Endothelial cell (in vitro differentiated cells): ENCODE results near the gene LSS. TPM values are rescaled to one million over a fixed set of nuclear protein-coding genes. Genes with fewer than 3 reads are reported as not detected.
A peak's percentile ranks its signal among the peaks of the same experiment; 100 is the strongest.

ENCODE experiments used
- DNase-seq: peaks from one replicate; pipeline ENCODE4 v3.0.0; 2021; ENCODE audit warnings: low spot score
- H3K27ac Mint-ChIP-seq: one replicate; pipeline ENCODE4 v1.8.0; 2021; ENCODE audit warnings: mixed read lengths, inconsistent platforms; ENCODE audit not compliant: unreplicated experiment
- H3K27me3 Mint-ChIP-seq: one replicate; pipeline ENCODE4 v1.8.0; 2021; ENCODE audit warnings: mild to moderate bottlenecking, moderate library complexity, mixed read lengths, inconsistent platforms; ENCODE audit not compliant: unreplicated experiment
- H3K36me3 Mint-ChIP-seq: one replicate; pipeline ENCODE4 v1.8.0; 2021; ENCODE audit warnings: mild to moderate bottlenecking, low read depth, mixed read lengths, inconsistent platforms; ENCODE audit not compliant: unreplicated experiment
- H3K4me1 Mint-ChIP-seq: one replicate; pipeline ENCODE4 v1.8.0; 2021; ENCODE audit warnings: mild to moderate bottlenecking, mixed read lengths, inconsistent platforms; ENCODE audit not compliant: unreplicated experiment
- H3K4me3 Mint-ChIP-seq: one replicate; pipeline ENCODE4 v1.8.0; 2021; ENCODE audit warnings: mild to moderate bottlenecking, mixed read lengths, inconsistent platforms; ENCODE audit not compliant: unreplicated experiment
- H3K9me3 Mint-ChIP-seq: one replicate; pipeline ENCODE4 v1.8.0; 2021; ENCODE audit warnings: mixed read lengths, inconsistent platforms; ENCODE audit not compliant: unreplicated experiment
- CTCF ChIP-seq: fragments of 200-600 bp; sonication (generic); IDR thresholded peaks from one replicate; pipeline ENCODE4 v1.5.0; 2021; ENCODE audit warnings: antibody characterized with exemption; ENCODE audit not compliant: unreplicated experiment
- total RNA-seq: library from RNA; stranded (reverse); fragmentation: NEBNext Ultra II Directional; extraction: Animal tissue kit (Norgen Biotek cat#: 25700); gene quantifications from one replicate; pipeline ENCODE4 v1.2.1, GENCODE V29; 2021; ENCODE audit not compliant: unreplicated experiment

Gene LSS
- total RNA-seq, 1 donor from 2014 or later: 157 TPM

- H3K9me3 Mint-ChIP-seq: no peaks in the 10 kb centered on the region
These were observed 36.6 kb downstream of the LSS start for GRCh38 chr21:46191686-46192575.

GRCh38 chr21:46191257-46191685 lies 37.3 kb downstream of the LSS start:
- no peak for TF ChIP-seq CTCF
- no peak for DNase-seq
- H3K4me3 Mint-ChIP-seq: no peak overlapping the region
- H3K9me3 Mint-ChIP-seq: no peaks in the 10 kb centered on the region
- peaks cover 22% of the 10 kb centered on the region for H3K4me1 Mint-ChIP-seq
- H3K27ac Mint-ChIP-seq: no peak overlapping the region
- H3K27me3 Mint-ChIP-seq: peaks cover 20% of the 10 kb centered on the region
- H3K36me3 Mint-ChIP-seq: peaks cover 49% of the 10 kb centered on the region

More at GRCh38 chr21:46191686-46192575, 36.6 kb downstream of the LSS start:
- Mint-ChIP-seq H3K27ac (no peak overlapping the region), H3K36me3 (peaks cover 53% of the 10 kb centered on the region), H3K27me3 (peaks cover 20% of the 10 kb centered on the region), H3K4me1 (peaks cover 22% of the 10 kb centered on the region), H3K4me3 (no peak overlapping the region)
- no peak for DNase-seq
- TF ChIP-seq CTCF: no peak

- Mint-ChIP-seq H3K4me1 (peaks cover 23% of the 10 kb centered on the region), H3K27me3 (peaks cover 20% of the 10 kb centered on the region), H3K27ac (peak overlapping the region; percentile 57), H3K36me3 (peaks cover 47% of the 10 kb centered on the region), H3K4me3 (no peak overlapping the region), H3K9me3 (no peaks in the 10 kb centered on the region)
- TF ChIP-seq CTCF: no peak
- DNase-seq: no peak
These were observed 38.0 kb downstream of the LSS start for GRCh38 chr21:46190491-46191131.

GRCh38 chr21:46189959-46190490 lies 38.5 kb downstream of the LSS start:
- Mint-ChIP-seq H3K27me3 (peaks cover 20% of the 10 kb centered on the region), H3K4me1 (peaks cover 27% of the 10 kb centered on the region), H3K36me3 (peaks cover 41% of the 10 kb centered on the region), H3K4me3 (no peak overlapping the region), H3K27ac (no peak overlapping the region), H3K9me3 (no peaks in the 10 kb centered on the region)
- no peak for TF ChIP-seq CTCF
- DNase-seq: no peak
